Astrocyte (in vitro differentiated cells and primary cell): ENCODE measurements around the gene GLCCI1.

Source experiments
- CTCF ChIP-seq: IDR thresholded peaks from 2 replicates; pipeline ENCODE4 v1.5.1; 2011; ENCODE audit warnings: low read depth, mild to moderate bottlenecking, inconsistent platforms, low read length, moderate library complexity; ENCODE audit not compliant: insufficient read depth
- EZH2 ChIP-seq: IDR thresholded peaks from 2 replicates; pipeline ENCODE4 v1.6.1; 2012; ENCODE audit warnings: mild to moderate bottlenecking, low read length, inconsistent platforms; ENCODE audit not compliant: insufficient read depth

- TF ChIP-seq CTCF, result no peak
- no peak for TF ChIP-seq EZH2
These were observed 46.8 kb upstream of the GLCCI1 start for GRCh38 chr7:7921830-7922229.
